Endothelial cell (in vitro differentiated cells): ENCODE results near the gene GUCY1A1. TPM values are rescaled to one million over a fixed set of nuclear protein-coding genes. Genes with fewer than 3 reads are reported as not detected.

Source experiments
- DNase-seq: peaks from one replicate; pipeline ENCODE4 v3.0.0; 2021; ENCODE audit warnings: low spot score
- H3K27ac Mint-ChIP-seq: one replicate; pipeline ENCODE4 v1.8.0; 2021; ENCODE audit warnings: mixed read lengths, inconsistent platforms; ENCODE audit not compliant: unreplicated experiment
- H3K27me3 Mint-ChIP-seq: one replicate; pipeline ENCODE4 v1.8.0; 2021; ENCODE audit warnings: mild to moderate bottlenecking, moderate library complexity, mixed read lengths, inconsistent platforms; ENCODE audit not compliant: unreplicated experiment
- H3K36me3 Mint-ChIP-seq: one replicate; pipeline ENCODE4 v1.8.0; 2021; ENCODE audit warnings: mild to moderate bottlenecking, low read depth, mixed read lengths, inconsistent platforms; ENCODE audit not compliant: unreplicated experiment
- H3K4me1 Mint-ChIP-seq: one replicate; pipeline ENCODE4 v1.8.0; 2021; ENCODE audit warnings: mild to moderate bottlenecking, mixed read lengths, inconsistent platforms; ENCODE audit not compliant: unreplicated experiment
- H3K4me3 Mint-ChIP-seq: one replicate; pipeline ENCODE4 v1.8.0; 2021; ENCODE audit warnings: mild to moderate bottlenecking, mixed read lengths, inconsistent platforms; ENCODE audit not compliant: unreplicated experiment
- H3K9me3 Mint-ChIP-seq: one replicate; pipeline ENCODE4 v1.8.0; 2021; ENCODE audit warnings: mixed read lengths, inconsistent platforms; ENCODE audit not compliant: unreplicated experiment
- total RNA-seq: library from RNA; stranded (reverse); fragmentation: NEBNext Ultra II Directional; extraction: Animal tissue kit (Norgen Biotek cat#: 25700); gene quantifications from one replicate; pipeline ENCODE4 v1.2.1, GENCODE V29; 2021; ENCODE audit not compliant: unreplicated experiment
- TF ChIP-seq, protein P1 (sequence below): fragments of 200-600 bp; sonication (generic); IDR thresholded peaks from one replicate; pipeline ENCODE4 v1.5.0; 2021; ENCODE audit warnings: antibody characterized with exemption; ENCODE audit not compliant: unreplicated experiment

Gene GUCY1A1
- total RNA-seq, 1 donor from 2014 or later: not detected

DNA sequence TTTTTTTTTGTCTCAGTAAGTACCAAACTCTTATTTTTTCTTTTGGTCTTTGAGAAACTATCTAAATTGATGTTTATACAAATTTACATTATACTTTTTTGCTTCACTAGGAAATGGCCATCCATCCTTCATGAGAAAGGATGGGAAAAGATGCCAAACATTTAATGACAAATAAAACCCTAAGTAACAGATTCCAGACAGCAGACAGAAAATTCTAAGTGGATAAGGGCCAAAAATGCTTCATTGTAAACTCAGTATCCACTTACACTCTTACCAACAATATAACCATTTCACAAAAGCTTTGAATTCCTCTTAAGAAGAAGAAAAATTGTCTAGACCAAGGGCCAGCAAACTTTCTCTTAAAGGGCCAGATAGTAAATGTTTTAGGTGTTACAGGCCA lies 95.7 kb downstream of the GUCY1A1 start:
- H3K36me3 Mint-ChIP-seq: no peaks in the 10 kb centered on the region
- no peak overlapping the region for H3K4me3 Mint-ChIP-seq
- H3K9me3 Mint-ChIP-seq: no peaks in the 10 kb centered on the region
- no peak for DNase-seq
- TF ChIP-seq, protein P1, sequence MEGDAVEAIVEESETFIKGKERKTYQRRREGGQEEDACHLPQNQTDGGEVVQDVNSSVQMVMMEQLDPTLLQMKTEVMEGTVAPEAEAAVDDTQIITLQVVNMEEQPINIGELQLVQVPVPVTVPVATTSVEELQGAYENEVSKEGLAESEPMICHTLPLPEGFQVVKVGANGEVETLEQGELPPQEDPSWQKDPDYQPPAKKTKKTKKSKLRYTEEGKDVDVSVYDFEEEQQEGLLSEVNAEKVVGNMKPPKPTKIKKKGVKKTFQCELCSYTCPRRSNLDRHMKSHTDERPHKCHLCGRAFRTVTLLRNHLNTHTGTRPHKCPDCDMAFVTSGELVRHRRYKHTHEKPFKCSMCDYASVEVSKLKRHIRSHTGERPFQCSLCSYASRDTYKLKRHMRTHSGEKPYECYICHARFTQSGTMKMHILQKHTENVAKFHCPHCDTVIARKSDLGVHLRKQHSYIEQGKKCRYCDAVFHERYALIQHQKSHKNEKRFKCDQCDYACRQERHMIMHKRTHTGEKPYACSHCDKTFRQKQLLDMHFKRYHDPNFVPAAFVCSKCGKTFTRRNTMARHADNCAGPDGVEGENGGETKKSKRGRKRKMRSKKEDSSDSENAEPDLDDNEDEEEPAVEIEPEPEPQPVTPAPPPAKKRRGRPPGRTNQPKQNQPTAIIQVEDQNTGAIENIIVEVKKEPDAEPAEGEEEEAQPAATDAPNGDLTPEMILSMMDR: no peak
- H3K4me1 Mint-ChIP-seq: peaks cover 2% of the 10 kb centered on the region
- H3K27me3 Mint-ChIP-seq: no peaks in the 10 kb centered on the region
- H3K27ac Mint-ChIP-seq: no peak overlapping the region

DNA sequence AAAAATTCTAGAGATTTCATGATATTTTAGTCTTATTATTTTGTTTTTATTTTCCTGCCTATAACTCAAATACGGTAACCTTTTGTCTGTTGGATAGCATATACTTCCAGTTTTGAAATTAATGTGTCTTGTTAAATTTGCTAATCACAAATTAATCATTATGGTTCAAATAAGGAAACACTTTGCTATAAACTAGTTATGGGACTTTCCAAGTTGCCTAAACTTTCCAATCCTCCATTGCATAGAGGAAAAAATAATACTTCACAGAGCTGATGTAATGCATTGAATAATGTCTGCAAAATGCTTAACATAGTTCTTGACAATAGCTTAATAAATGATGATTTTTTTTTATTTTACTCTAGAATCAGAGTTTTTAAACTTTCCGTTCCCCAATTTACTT lies 96.9 kb downstream of the GUCY1A1 start:
- H3K9me3 Mint-ChIP-seq: no peaks in the 10 kb centered on the region
- no peaks in the 10 kb centered on the region for H3K27me3 Mint-ChIP-seq
- DNase-seq: no peak
- H3K27ac Mint-ChIP-seq: no peak overlapping the region
- peaks cover 2% of the 10 kb centered on the region for H3K4me1 Mint-ChIP-seq
- H3K36me3 Mint-ChIP-seq: no peaks in the 10 kb centered on the region
- no peak overlapping the region for H3K4me3 Mint-ChIP-seq
- TF ChIP-seq, protein P1: no peak

DNA sequence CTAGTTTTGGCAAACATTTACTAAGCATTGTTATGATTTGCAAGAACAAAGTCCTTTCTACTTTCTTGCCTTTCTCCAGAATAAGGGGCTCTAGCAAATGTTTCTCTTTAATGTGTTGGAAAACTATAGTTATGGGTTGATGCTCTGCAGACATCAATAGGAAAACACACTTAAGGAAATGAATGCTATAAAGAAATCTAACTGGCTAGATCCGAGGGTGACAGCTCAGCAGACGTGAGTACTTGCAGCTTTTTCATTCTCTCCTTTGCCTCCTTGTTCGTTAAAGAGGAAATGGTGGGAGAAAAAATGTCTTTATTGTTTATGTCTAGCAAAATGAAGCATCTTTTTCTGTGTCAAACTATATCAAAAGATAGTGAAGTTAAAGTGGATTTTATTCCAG lies 98.5 kb downstream of the GUCY1A1 start:
- no peaks in the 10 kb centered on the region for H3K36me3 Mint-ChIP-seq

DNA sequence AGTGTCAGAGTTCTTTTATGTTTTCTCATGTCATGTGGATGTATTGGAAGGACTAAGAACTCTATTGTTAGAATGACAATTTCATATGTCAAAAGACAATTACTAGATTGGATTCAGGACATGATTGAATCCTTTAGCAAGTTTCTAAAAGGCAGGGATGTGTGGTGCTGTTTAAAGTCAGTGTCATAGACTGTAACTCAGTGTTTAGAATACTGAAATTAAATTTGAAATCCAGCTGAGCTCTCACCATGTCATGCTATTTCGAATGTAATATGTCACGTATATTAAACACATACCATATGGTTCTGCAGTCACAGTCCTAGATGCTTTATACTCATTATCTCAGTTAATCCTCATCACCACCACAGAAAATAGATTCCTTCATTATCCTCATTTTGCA lies 100.0 kb downstream of the GUCY1A1 start:
- H3K27me3 Mint-ChIP-seq: no peaks in the 10 kb centered on the region
- no peaks in the 10 kb centered on the region for H3K9me3 Mint-ChIP-seq
- TF ChIP-seq, protein P1: no peak
- peaks cover 2% of the 10 kb centered on the region for H3K4me1 Mint-ChIP-seq
- no peak for DNase-seq
- H3K36me3 Mint-ChIP-seq: no peaks in the 10 kb centered on the region
- H3K27ac Mint-ChIP-seq: no peak overlapping the region
- H3K4me3 Mint-ChIP-seq: no peak overlapping the region

More for the DNA sequence above, 98.5 kb downstream of the GUCY1A1 start:
- Mint-ChIP-seq H3K4me3 (no peak overlapping the region), H3K4me1 (peaks cover 4% of the 10 kb centered on the region), H3K27me3 (no peaks in the 10 kb centered on the region), H3K27ac (no peak overlapping the region), H3K9me3 (no peaks in the 10 kb centered on the region)
- DNase-seq: no peak
- TF ChIP-seq, protein P1: no peak

DNA sequence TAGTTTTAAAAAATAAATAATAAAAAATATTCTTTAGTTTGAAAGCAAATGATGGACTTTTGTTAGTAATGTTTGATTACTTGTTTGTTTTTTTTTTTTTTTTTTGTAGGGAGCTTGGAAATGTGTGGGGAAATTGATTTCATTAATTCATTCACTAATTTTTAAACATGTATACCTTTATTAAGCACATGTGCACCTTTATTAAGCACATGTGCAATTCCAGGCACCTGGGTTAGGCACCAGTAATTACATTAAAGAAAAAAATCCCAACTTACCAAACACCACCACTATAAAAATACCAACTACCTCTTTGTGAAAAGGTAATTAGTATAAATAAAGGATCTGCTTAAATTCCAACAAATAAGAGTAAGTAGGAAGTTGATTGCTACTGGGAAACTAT lies 101.7 kb downstream of the GUCY1A1 start:
- no peak for DNase-seq
- Mint-ChIP-seq H3K27me3 (no peaks in the 10 kb centered on the region), H3K4me1 (peaks cover 2% of the 10 kb centered on the region), H3K4me3 (no peak overlapping the region), H3K27ac (no peak overlapping the region), H3K9me3 (no peaks in the 10 kb centered on the region), H3K36me3 (no peaks in the 10 kb centered on the region)
- TF ChIP-seq, protein P1: no peak
